ENCODE data around the gene SPAG16. TPM values are rescaled to one million over a fixed set of nuclear protein-coding genes. Genes with fewer than 3 reads are reported as not detected.

SPAG16 gene
- total and polyA plus RNA-seq, 2 donors (not counting 1 experiment from before 2014, with no cell fraction given) = 3.4 to 8.6 TPM

DNA sequence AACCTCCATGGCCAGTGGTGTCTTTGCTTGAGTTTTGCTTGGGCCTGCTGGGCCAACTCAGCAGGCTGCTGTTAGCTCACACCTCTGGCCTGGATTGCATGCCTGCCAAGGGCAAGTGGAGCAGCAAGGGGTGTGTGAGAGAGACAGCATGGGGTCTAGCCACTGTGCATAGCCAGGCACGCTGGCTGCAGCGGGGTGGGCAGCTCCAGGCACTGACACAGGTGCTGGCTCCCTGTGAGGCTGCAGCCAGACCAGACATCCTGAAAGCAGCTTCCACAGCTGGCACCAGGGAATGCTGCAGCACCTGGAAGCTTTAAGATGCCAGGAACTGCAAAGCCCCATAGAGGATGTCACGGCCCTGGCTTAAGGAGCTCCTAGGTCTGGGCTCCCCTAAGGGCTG lies 750.2 kb downstream of the SPAG16 start:
- Mint-ChIP-seq H3K4me3 (no peak overlapping the region), H3K4me1 (no peaks in the 10 kb centered on the region), H3K27me3 (no peaks in the 10 kb centered on the region), H3K9me3 (ENCODE audit: insufficient read depth) (no peaks in the 10 kb centered on the region), H3K27ac (no peak overlapping the region)
- Histone ChIP-seq H3K4me1 (ENCODE audit: control insufficient read depth in 2 of 2, insufficient read depth in 2 of 2, low read length in 2 of 2) (no peaks in the 10 kb centered on the region), H3K9ac (ENCODE audit: low read length) (no peak overlapping the region), H3K79me2 (ENCODE audit: control insufficient read depth, insufficient read depth, low read length) (no peaks in the 10 kb centered on the region), H3K27ac (ENCODE audit: low read length in 2 of 2) (no peak overlapping the region), H3K27me3 (replicated peaks in 1 of 4; ENCODE audit: control extremely low read depth in 1 of 4, control insufficient read depth in 3 of 4, insufficient read depth in 4 of 4, low read length in 3 of 4) (no peaks in the 10 kb centered on the region), H2AFZ (ENCODE audit: insufficient read depth, low read depth, low read length, poor library complexity, severe bottlenecking) (no peak overlapping the region), H3K36me3 (replicated peaks in 1 of 2; ENCODE audit: control extremely low read depth in 1 of 2, control insufficient read depth in 1 of 2, extremely low read depth in 1 of 2, insufficient read depth in 2 of 2, low read length in 1 of 2) (no peaks in the 10 kb centered on the region), H3K4me3 (ENCODE audit: control extremely low read depth in 1 of 5, extremely low read depth in 1 of 5, insufficient read depth in 1 of 5, low read depth in 2 of 5, low read length in 4 of 5) (no peak overlapping the region), H3K9me3 (ENCODE audit: control extremely low read depth in 1 of 3, control insufficient read depth in 2 of 3, insufficient read depth in 1 of 3, low read length in 2 of 3) (peaks cover 0 to 17% (median 0%) of the 10 kb centered on the region in 3 donors), H4K20me1 (ENCODE audit: control insufficient read depth, insufficient read depth, low read length, poor library complexity, severe bottlenecking) (no peaks in the 10 kb centered on the region), H3K4me2 (replicated peaks; ENCODE audit: low read depth, low read length, poor library complexity, severe bottlenecking) (no peak overlapping the region)
- CTCF ChIA-PET = interaction anchor here (0.6 kb wide), 1 partner anchor 34 kb away, joined by 3 read pairs; no protein-coding TSS in a partner anchor
- WGBS (ENCODE audit: insufficient coverage) = 90% methylated on average over 3 of the region's 3 CpGs
- ATAC-seq (ENCODE audit: low read depth) (no peak), DNase-seq (no peak)
- TF ChIP-seq, protein P1, sequence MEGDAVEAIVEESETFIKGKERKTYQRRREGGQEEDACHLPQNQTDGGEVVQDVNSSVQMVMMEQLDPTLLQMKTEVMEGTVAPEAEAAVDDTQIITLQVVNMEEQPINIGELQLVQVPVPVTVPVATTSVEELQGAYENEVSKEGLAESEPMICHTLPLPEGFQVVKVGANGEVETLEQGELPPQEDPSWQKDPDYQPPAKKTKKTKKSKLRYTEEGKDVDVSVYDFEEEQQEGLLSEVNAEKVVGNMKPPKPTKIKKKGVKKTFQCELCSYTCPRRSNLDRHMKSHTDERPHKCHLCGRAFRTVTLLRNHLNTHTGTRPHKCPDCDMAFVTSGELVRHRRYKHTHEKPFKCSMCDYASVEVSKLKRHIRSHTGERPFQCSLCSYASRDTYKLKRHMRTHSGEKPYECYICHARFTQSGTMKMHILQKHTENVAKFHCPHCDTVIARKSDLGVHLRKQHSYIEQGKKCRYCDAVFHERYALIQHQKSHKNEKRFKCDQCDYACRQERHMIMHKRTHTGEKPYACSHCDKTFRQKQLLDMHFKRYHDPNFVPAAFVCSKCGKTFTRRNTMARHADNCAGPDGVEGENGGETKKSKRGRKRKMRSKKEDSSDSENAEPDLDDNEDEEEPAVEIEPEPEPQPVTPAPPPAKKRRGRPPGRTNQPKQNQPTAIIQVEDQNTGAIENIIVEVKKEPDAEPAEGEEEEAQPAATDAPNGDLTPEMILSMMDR (IDR thresholded peaks at IDR 0.05) = no peak
- no peak for TF ChIP-seq EZH2 (IDR thresholded peaks at IDR 0.05; ENCODE audit: borderline replicate concordance, insufficient read depth, low read depth, low read length, poor library complexity, severe bottlenecking)
- intact Hi-C loops (cut with micrococcal nuclease) = no loop called here
- POLR2A ChIA-PET = no interaction called here

- ChIA-PET CTCF (no interaction called here), POLR2A (no interaction called here)
- Histone ChIP-seq H3K4me2 (replicated peaks; ENCODE audit: low read depth, low read length, poor library complexity, severe bottlenecking) (no peak overlapping the region), H2AFZ (ENCODE audit: insufficient read depth, low read depth, low read length, poor library complexity, severe bottlenecking) (no peak overlapping the region), H3K79me2 (ENCODE audit: control insufficient read depth, insufficient read depth, low read length) (no peaks in the 10 kb centered on the region), H3K27ac (ENCODE audit: low read length in 2 of 2) (no peak overlapping the region), H3K4me3 (ENCODE audit: control extremely low read depth in 1 of 5, extremely low read depth in 1 of 5, insufficient read depth in 1 of 5, low read depth in 2 of 5, low read length in 4 of 5) (no peak overlapping the region), H3K4me1 (ENCODE audit: control insufficient read depth in 2 of 2, insufficient read depth in 2 of 2, low read length in 2 of 2) (no peaks in the 10 kb centered on the region), H3K9me3 (ENCODE audit: control extremely low read depth in 1 of 3, control insufficient read depth in 2 of 3, insufficient read depth in 1 of 3, low read length in 2 of 3) (peaks cover 0 to 20% (median 0%) of the 10 kb centered on the region in 3 donors), H3K9ac (ENCODE audit: low read length) (no peak overlapping the region), H4K20me1 (ENCODE audit: control insufficient read depth, insufficient read depth, low read length, poor library complexity, severe bottlenecking) (no peaks in the 10 kb centered on the region), H3K36me3 (replicated peaks in 1 of 2; ENCODE audit: control extremely low read depth in 1 of 2, control insufficient read depth in 1 of 2, extremely low read depth in 1 of 2, insufficient read depth in 2 of 2, low read length in 1 of 2) (no peaks in the 10 kb centered on the region), H3K27me3 (replicated peaks in 1 of 4; ENCODE audit: control extremely low read depth in 1 of 4, control insufficient read depth in 3 of 4, insufficient read depth in 4 of 4, low read length in 3 of 4) (no peaks in the 10 kb centered on the region)
- no peak overlapping the region for H3K4me3 Mint-ChIP-seq
- H3K4me1 Mint-ChIP-seq = no peaks in the 10 kb centered on the region
- ATAC-seq (ENCODE audit: low read depth) = no peak
- no peak for TF ChIP-seq EZH2 (IDR thresholded peaks at IDR 0.05; ENCODE audit: borderline replicate concordance, insufficient read depth, low read depth, low read length, poor library complexity, severe bottlenecking)
- TF ChIP-seq, protein P1 (IDR thresholded peaks at IDR 0.05) = no peak
- H3K27ac Mint-ChIP-seq = no peak overlapping the region
- WGBS (ENCODE audit: insufficient coverage) = 82% methylated on average over 6 of the region's 8 CpGs
- DNase-seq = no peak
- intact Hi-C loops (cut with micrococcal nuclease) = no loop called here
- no peaks in the 10 kb centered on the region for H3K27me3 Mint-ChIP-seq
- H3K9me3 Mint-ChIP-seq (ENCODE audit: insufficient read depth) = no peaks in the 10 kb centered on the region
Measured at GRCh38 chr2:214035091-214035852, 751.0 kb downstream of the SPAG16 start.

All from B cell (primary cell).